PC-3 (cell line): Measurements from ENCODE around the gene GABRG3.

ENCODE experiments used
- CTCF ChIP-seq: fragments of 300-600 bp; sonication (generic); conservative IDR thresholded peaks from 2 replicates; pipeline ENCODE4 v1.5.1; 2017; ENCODE audit warnings: antibody characterized with exemption, low read depth, mild to moderate bottlenecking, low read length
- EZH2phosphoT487 ChIP-seq: fragments of 300-600 bp; sonication (generic); IDR thresholded peaks from 2 replicates; pipeline ENCODE4 v1.6.1; 2018; ENCODE audit warnings: mild to moderate bottlenecking, antibody characterized with exemption, low read length, borderline replicate concordance

GRCh38 chr15:27498700-27499099, 527.7 kb downstream of the GABRG3 start:
- TF ChIP-seq CTCF (no peak), EZH2phosphoT487 (no peak)
